Upper lobe of left lung (tissue), 4 donors: ENCODE measurements around the gene ITGAD.

Source experiments
- POLR2A ChIP-seq, 4 donors: fragments of 450-650 bp; IDR thresholded peaks; one replicate each; pipeline ENCODE4 v1.5.1; 2016 to 2017; ENCODE audit warnings: antibody characterized with exemption in 4 of 4, mild to moderate bottlenecking in 2 of 4
- TF ChIP-seq, protein P1 (sequence below), 6 experiments: fragments of 450-650 bp in 4 of 6; fragments of 200-600 bp in 2 of 6; sonication (generic) in 2 of 6; IDR thresholded peaks; one replicate each; pipeline ENCODE4 v1.5.1; 2016 to 2019; ENCODE audit warnings: antibody characterized with exemption in 6 of 6

DNA sequence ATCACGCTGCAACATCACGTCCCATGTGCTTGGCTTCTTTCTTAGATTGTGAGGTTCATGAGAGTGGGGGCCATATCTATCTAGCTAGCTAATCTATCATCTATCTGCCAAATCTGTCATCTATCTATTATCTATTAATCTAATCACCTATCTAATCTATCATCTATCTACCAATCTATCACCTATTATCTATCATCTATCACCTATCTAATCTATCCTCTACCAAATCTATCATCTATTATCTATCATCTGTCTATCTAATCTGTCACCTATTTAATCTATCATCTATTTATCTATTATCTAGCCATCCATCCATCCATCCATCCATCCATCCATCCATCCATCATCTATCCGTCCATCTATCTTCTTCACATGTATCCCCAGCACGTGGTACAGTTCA, 20.8 kb downstream of the ITGAD start:
- TF ChIP-seq POLR2A (IDR thresholded peaks at IDR 0.05): no peak
- TF ChIP-seq, protein P1, sequence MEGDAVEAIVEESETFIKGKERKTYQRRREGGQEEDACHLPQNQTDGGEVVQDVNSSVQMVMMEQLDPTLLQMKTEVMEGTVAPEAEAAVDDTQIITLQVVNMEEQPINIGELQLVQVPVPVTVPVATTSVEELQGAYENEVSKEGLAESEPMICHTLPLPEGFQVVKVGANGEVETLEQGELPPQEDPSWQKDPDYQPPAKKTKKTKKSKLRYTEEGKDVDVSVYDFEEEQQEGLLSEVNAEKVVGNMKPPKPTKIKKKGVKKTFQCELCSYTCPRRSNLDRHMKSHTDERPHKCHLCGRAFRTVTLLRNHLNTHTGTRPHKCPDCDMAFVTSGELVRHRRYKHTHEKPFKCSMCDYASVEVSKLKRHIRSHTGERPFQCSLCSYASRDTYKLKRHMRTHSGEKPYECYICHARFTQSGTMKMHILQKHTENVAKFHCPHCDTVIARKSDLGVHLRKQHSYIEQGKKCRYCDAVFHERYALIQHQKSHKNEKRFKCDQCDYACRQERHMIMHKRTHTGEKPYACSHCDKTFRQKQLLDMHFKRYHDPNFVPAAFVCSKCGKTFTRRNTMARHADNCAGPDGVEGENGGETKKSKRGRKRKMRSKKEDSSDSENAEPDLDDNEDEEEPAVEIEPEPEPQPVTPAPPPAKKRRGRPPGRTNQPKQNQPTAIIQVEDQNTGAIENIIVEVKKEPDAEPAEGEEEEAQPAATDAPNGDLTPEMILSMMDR (IDR thresholded peaks at IDR 0.05): no peak
